Measurements from ENCODE around the gene SSBP4.

The SSBP4 gene

DNA sequence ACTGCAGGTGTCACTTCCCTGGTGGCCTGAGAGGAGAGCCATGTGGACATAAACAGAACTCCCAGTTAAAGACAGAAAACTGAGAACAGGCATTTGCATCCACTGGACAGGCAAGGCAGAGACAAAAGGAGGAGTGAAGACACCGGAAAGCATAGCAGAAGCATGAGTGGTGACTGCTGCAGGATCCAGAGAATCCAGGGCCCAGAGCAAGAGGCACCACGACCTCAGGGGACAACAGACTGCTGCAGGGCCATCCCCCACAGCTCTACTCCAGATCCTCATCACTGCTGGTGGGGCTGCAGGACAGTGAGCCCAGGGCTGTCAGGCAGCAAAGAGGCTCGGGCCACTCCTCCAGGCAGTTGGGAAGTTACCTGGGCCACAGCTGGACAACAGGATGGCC, 33.2 kb downstream of the SSBP4 start:
- Histone ChIP-seq H3K4me2 (ENCODE audit: insufficient read depth, low read length) (no peak overlapping the region), H3K9me3 (ENCODE audit: insufficient read depth, low read length, severe bottlenecking) (no peaks in the 10 kb centered on the region), H3K4me1 (ENCODE audit: insufficient read depth, low read length) (no peaks in the 10 kb centered on the region), H3K27me3 (ENCODE audit: insufficient read depth, low read length, poor library complexity) (no peaks in the 10 kb centered on the region), H2AFZ (ENCODE audit: low read depth, low read length) (no peak overlapping the region), H3K79me2 (ENCODE audit: insufficient read depth, low read length) (no peaks in the 10 kb centered on the region), H4K20me1 (ENCODE audit: insufficient read depth, low read length) (peaks cover 25% of the 10 kb centered on the region), H3K4me3 (ENCODE audit: low read depth in 1 of 2, low read length in 2 of 2) (no peak overlapping the region), H3K9ac (ENCODE audit: low read depth, low read length) (no peak overlapping the region), H3K27ac (ENCODE audit: low read length) (peak overlapping the region; percentile 20; the same call in 1 of the 2 replicates), H3K36me3 (ENCODE audit: insufficient read depth, low read length) (peaks cover 56% of the 10 kb centered on the region)
- TF ChIP-seq, protein P1, sequence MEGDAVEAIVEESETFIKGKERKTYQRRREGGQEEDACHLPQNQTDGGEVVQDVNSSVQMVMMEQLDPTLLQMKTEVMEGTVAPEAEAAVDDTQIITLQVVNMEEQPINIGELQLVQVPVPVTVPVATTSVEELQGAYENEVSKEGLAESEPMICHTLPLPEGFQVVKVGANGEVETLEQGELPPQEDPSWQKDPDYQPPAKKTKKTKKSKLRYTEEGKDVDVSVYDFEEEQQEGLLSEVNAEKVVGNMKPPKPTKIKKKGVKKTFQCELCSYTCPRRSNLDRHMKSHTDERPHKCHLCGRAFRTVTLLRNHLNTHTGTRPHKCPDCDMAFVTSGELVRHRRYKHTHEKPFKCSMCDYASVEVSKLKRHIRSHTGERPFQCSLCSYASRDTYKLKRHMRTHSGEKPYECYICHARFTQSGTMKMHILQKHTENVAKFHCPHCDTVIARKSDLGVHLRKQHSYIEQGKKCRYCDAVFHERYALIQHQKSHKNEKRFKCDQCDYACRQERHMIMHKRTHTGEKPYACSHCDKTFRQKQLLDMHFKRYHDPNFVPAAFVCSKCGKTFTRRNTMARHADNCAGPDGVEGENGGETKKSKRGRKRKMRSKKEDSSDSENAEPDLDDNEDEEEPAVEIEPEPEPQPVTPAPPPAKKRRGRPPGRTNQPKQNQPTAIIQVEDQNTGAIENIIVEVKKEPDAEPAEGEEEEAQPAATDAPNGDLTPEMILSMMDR (IDR thresholded peaks at IDR 0.05; ENCODE audit: borderline replicate concordance, extremely low read depth, low read length, poor library complexity, severe bottlenecking) = no peak
- no peak for TF ChIP-seq EZH2 (IDR thresholded peaks at IDR 0.05; ENCODE audit: borderline replicate concordance, low read depth, low read length, severe bottlenecking)
- ATAC-seq (ENCODE audit: insufficient read depth, low read depth) = no peak
- no peak for DNase-seq

DNA sequence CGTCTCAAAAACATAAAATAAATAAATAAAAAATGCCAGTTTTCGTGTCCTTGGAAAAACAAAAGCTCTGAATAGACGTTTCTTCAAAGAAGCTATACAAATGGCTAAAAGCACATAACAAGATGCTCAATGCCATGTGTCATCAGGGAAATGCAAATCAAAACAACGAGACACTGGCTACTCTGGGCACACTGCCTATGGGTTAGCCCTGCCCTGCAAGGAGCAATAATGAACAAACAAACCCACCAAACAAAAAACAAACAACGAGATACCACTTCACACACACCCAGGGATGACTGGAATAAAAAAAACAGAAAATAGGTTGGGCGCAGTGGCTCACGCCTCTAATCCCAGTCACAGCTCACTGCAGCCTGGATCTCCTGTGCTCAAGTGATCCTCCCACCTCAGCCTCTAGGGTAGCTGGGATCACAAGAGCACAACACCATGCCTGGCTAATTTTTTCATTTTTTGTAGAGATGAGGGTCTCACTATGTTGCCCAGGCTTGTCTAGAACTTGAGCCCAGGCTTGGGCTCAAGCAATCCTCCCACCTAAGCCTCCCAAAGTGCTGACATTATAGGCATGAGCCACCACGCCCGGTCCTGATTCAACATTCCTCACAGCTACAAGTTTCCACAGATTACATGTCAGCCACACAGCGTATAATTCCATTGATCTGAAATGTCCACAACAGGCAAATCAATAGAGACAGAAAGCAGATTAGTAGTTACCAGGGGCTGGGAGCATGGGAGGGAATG, 34.2 kb downstream of the SSBP4 start:
- H3K27ac ChIP-seq (ENCODE audit: low read length) = no peak overlapping the region
- no peaks in the 10 kb centered on the region for H3K9me3 ChIP-seq (ENCODE audit: insufficient read depth, low read length, severe bottlenecking)
- no peaks in the 10 kb centered on the region for H3K79me2 ChIP-seq (ENCODE audit: insufficient read depth, low read length)
- no peak overlapping the region for H3K4me3 ChIP-seq (ENCODE audit: low read depth in 1 of 2, low read length in 2 of 2)
- no peak overlapping the region for H2AFZ ChIP-seq (ENCODE audit: low read depth, low read length)
- TF ChIP-seq, protein P1 (IDR thresholded peaks at IDR 0.05; ENCODE audit: borderline replicate concordance, extremely low read depth, low read length, poor library complexity, severe bottlenecking) = no peak
- TF ChIP-seq EZH2 (IDR thresholded peaks at IDR 0.05; ENCODE audit: borderline replicate concordance, low read depth, low read length, severe bottlenecking) = no peak
- peaks cover 61% of the 10 kb centered on the region for H3K36me3 ChIP-seq (ENCODE audit: insufficient read depth, low read length)
- DNase-seq (no peak), ATAC-seq (ENCODE audit: insufficient read depth, low read depth) (no peak)
- no peaks in the 10 kb centered on the region for H3K27me3 ChIP-seq (ENCODE audit: insufficient read depth, low read length, poor library complexity)
- H3K9ac ChIP-seq (ENCODE audit: low read depth, low read length) = no peak overlapping the region
- H3K4me1 ChIP-seq (ENCODE audit: insufficient read depth, low read length) = no peaks in the 10 kb centered on the region
- H3K4me2 ChIP-seq (ENCODE audit: insufficient read depth, low read length) = no peak overlapping the region
- H4K20me1 ChIP-seq (ENCODE audit: insufficient read depth, low read length) = peaks cover 27% of the 10 kb centered on the region

DNA sequence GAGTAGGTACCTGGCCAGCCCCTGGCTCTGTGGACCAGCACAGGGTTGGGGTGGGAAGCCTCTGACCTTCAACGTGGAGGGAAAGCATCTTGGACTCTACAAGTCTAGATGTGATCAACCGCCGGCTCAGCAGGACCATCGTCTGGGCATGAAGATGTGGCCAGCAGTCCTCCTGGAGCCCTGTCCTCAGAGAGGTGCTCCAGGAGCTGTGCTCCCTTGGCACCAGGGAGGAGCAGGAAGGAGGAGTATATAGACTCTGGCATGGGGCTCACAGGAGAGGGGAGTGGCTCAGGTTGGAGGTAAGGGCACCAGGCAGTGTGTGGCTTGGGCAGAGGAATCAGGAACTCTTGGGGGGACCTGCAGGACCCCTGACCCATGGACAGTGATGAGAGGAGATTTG, 37.1 kb downstream of the SSBP4 start:
- Histone ChIP-seq H3K79me2 (ENCODE audit: insufficient read depth, low read length) (no peaks in the 10 kb centered on the region), H3K9ac (ENCODE audit: low read depth, low read length) (no peak overlapping the region), H3K27me3 (ENCODE audit: insufficient read depth, low read length, poor library complexity) (no peaks in the 10 kb centered on the region), H3K9me3 (ENCODE audit: insufficient read depth, low read length, severe bottlenecking) (no peaks in the 10 kb centered on the region), H3K4me3 (ENCODE audit: low read depth in 1 of 2, low read length in 2 of 2) (no peak overlapping the region), H3K27ac (ENCODE audit: low read length) (no peak overlapping the region), H2AFZ (ENCODE audit: low read depth, low read length) (no peak overlapping the region), H3K4me1 (ENCODE audit: insufficient read depth, low read length) (no peaks in the 10 kb centered on the region), H3K4me2 (ENCODE audit: insufficient read depth, low read length) (no peak overlapping the region), H4K20me1 (ENCODE audit: insufficient read depth, low read length) (peaks cover 16% of the 10 kb centered on the region), H3K36me3 (ENCODE audit: insufficient read depth, low read length) (peaks cover 58% of the 10 kb centered on the region)
- ATAC-seq (ENCODE audit: insufficient read depth, low read depth) (no peak), DNase-seq (no peak)
- TF ChIP-seq, protein P1 (IDR thresholded peaks at IDR 0.05; ENCODE audit: borderline replicate concordance, extremely low read depth, low read length, poor library complexity, severe bottlenecking) = no peak
- no peak for TF ChIP-seq EZH2 (IDR thresholded peaks at IDR 0.05; ENCODE audit: borderline replicate concordance, low read depth, low read length, severe bottlenecking)
